Ramos (cell line): ENCODE measurements around the gene KRTAP4-5.
"Not testable (repeated sequence)": the region's sequence is repeated elsewhere in the genome, so short reads cannot be mapped to it uniquely, and the experiment has no call there.

Source experiments
- in situ Hi-C: fragments of 300-500 bp; cut with MboI; formaldehyde crosslinking; loops from one replicate; pipeline ENCODE4 v1.14.3; 2022; ENCODE audit warnings: low sequenced_read_pairs; ENCODE audit not compliant: unreplicated experiment

Gene KRTAP4-5

GRCh38 chr17:41149652-41149985, at the start of gene KRTAP4-5:
Gene KRTAP4-5, minus strand, starts transcription at chr17:41149825. Its CDS starts 58 bp downstream, at chr17:41149767.
- in situ Hi-C loops, result no loop called here

- in situ Hi-C loops, result no loop called here
Measured at GRCh38 chr17:41196068-41196467, 46.4 kb upstream of the KRTAP4-5 start.

- in situ Hi-C loops, result no loop called here
Measured at GRCh38 chr17:41190328-41190727, 40.7 kb upstream of the KRTAP4-5 start.

- in situ Hi-C loops, result not testable (repeated sequence)
Measured at GRCh38 chr17:41189837-41190318, 40.3 kb upstream of the KRTAP4-5 start, which contains the start of gene KRTAP9-1. Gene KRTAP9-1, plus strand, starts transcription at chr17:41189887. Its CDS starts 0 bp downstream, at chr17:41189887.

- in situ Hi-C loops, result no loop called here
Measured at GRCh38 chr17:41186872-41187271, 37.2 kb upstream of the KRTAP4-5 start.

GRCh38 chr17:41185001-41185400, 35.4 kb upstream of the KRTAP4-5 start:
- in situ Hi-C loops, result no loop called here

GRCh38 chr17:41184480-41184961, 34.9 kb upstream of the KRTAP4-5 start, which contains the start of gene KRTAP4-1:
Gene KRTAP4-1, minus strand, starts transcription at chr17:41184911. Its CDS starts 57 bp downstream, at chr17:41184854.
- in situ Hi-C loops, result no loop called here

- in situ Hi-C loops, result no loop called here
Measured at GRCh38 chr17:41178843-41179616, 29.4 kb upstream of the KRTAP4-5 start.

GRCh38 chr17:41178341-41178740, 28.7 kb upstream of the KRTAP4-5 start:
- in situ Hi-C loops, result no loop called here

- in situ Hi-C loops, result no loop called here
Measured at GRCh38 chr17:41177727-41178271, 28.2 kb upstream of the KRTAP4-5 start, which contains the start of gene KRTAP4-2. Gene KRTAP4-2, minus strand, starts transcription at chr17:41178221. Its CDS starts 57 bp downstream, at chr17:41178164.

- in situ Hi-C loops, result no loop called here
Measured at GRCh38 chr17:41176744-41177387, 27.2 kb upstream of the KRTAP4-5 start.

- in situ Hi-C loops, result no loop called here
Measured at GRCh38 chr17:41171886-41172285, 22.3 kb upstream of the KRTAP4-5 start.

- in situ Hi-C loops, result no loop called here
Measured at GRCh38 chr17:41168121-41168520, 18.5 kb upstream of the KRTAP4-5 start, which contains the start of gene KRTAP4-3. Gene KRTAP4-3, minus strand, starts transcription at chr17:41168221. Its CDS starts 49 bp downstream, at chr17:41168172.

GRCh38 chr17:41167561-41167960, 17.9 kb upstream of the KRTAP4-5 start:
- in situ Hi-C loops, result no loop called here

GRCh38 chr17:41163828-41164227, 14.2 kb upstream of the KRTAP4-5 start:
- in situ Hi-C loops, result no loop called here

GRCh38 chr17:41160648-41161047, 11.0 kb upstream of the KRTAP4-5 start, which contains the start of gene KRTAP4-4:
Gene KRTAP4-4, minus strand, starts transcription at chr17:41160748. Its CDS starts 57 bp downstream, at chr17:41160691.
- in situ Hi-C loops, result no loop called here

- in situ Hi-C loops, result not testable (repeated sequence)
Measured at GRCh38 chr17:41160190-41160589, 10.6 kb upstream of the KRTAP4-5 start.

- in situ Hi-C loops, result no loop called here
Measured at GRCh38 chr17:41153856-41154255, 4.2 kb upstream of the KRTAP4-5 start.

- in situ Hi-C loops, result no loop called here
Measured at GRCh38 chr17:41151525-41151924, 1.9 kb upstream of the KRTAP4-5 start.

- in situ Hi-C loops, result no loop called here
Measured at GRCh38 chr17:41150026-41150425, 401 bp upstream of the KRTAP4-5 start.
